ENCODE results near the gene AEBP1.

AEBP1 gene

DNA sequence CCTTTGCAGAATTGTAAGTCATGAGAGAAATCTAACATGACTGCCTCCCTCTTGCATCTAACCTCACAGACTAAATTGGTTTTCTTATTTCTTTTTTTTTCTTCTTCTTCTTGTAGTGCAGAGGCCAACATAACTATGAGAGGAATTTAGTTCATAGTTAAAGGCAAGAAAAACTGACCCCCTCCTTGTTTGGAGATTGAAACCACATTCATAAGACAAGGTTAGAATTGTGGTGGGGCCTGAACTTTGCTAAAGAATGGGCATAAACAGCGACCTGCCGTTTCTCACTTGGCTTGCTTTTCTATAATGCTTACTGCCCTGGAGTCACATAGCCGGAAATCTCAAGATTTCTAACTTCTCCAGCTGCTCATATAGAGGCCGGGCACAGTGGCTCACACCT is 19.4 kb upstream of the AEBP1 start:
- no peak for DNase-seq (ENCODE audit: low read depth in 2 of 2)

DNA sequence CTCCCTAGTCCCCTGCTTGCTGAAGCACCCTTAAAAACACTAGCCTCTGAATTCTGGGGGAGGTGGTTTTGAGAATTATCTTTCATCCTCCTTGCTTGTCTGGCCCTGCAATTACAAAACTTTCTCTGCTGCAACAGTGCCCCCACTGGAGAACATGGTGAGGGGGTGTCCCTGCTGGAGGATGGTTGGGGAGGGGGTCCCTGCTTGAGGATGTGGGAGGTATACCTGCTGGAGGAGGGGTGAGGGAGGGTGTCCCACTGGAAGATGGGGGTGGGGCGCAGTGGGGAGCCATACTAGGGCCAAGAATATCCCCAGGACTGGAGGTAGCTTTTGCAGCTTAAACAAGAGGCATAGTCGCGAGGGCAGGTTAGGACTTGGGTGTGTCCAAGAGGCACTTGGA is 18.6 kb upstream of the AEBP1 start:
- no peak for DNase-seq (ENCODE audit: low read depth in 2 of 2)

DNA sequence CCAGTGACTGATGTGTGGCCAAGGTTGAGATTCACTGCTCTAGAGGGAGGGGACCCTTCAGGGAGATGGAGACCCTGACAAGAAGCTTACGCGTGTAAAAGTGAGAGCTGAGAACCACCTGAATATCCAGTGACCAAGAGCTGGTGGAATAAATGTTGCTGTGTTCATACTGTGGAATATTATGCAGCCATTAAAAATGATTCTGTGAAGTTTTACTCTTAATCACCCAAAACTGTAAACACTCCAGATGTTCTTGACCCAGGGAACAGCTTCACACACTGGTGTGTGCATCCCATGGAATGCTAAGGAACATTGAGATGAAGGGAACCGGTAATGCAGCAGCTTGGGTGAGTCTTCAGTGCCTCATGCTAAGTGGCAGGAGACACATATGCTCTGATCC is 17.5 kb upstream of the AEBP1 start:
- DNase-seq (ENCODE audit: low read depth in 2 of 2) = no peak

DNA sequence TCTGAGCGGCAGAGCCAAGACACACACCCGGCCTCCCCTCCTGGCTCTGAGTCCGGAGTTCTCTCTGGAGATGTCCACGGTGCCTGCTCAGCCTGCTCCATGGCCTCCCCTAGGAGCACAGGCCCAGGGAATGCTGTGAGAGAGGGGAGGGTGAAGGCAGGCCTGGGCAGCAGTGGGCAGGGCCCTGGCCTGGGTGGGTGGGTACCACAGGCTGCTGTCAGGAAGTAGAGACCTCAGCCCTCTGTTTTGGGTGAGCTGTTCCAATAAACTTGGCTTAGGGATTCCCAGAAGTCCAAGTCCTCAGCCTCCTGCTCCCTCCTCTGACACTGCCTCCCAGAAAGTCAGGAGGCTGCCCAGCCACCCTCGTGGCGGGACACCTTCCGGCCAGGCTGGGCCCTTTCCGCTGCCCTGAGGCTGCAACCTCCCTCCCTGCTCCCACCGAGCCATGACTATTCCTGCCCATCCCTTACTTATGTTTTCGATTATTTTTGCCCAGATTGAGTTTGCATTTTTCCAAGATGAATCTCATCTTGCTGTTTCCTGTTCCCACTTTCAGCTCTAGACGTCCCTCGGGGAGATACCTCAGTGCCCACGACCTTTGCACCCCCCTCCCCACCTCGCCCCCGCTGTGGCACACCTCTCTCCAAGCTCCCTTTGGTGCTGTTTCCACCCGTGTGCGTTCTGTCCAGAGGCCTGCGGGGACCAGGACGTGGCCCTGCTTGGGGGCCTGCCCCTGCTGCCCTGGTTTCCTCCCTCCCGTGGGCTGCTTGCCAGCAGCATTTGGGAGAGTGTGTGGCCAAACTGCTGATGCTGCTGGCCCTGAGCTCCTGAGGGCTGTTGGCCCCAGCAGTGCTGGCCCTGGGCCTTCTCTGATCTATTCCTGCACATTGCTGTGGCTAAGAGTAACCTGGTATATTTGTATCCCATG is 16.0 kb upstream of the AEBP1 start:
- peak; percentile 71 to 75 for DNase-seq (ENCODE audit: low read depth in 2 of 2)

DNA sequence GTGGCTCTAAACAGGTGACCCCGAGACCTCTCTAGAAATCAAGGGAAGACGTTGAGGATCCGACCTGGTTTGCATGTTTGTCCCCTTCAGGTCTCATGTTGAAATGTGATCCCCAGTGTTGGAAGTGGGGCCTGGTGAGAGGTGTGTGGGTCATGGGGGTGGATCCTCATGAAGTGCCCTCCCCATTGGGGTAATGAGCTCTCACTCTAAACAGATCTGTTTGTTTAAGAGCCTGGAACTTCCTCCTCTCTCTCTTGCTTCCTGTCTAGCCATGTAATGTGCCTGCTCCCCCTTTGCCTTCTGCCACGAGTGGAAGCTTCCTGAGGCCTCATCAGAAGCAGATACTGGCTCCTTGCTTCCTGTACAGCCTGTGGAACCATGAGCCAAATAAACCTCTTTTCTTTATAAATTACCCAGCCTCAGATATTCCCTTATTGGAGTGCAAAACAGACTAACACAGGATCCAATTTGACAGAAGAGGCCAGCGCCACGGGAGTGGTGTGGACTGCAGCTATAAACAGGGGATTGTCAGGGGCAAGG is 11.0 kb upstream of the AEBP1 start:
- no peak for DNase-seq (ENCODE audit: low read depth in 2 of 2)

DNA sequence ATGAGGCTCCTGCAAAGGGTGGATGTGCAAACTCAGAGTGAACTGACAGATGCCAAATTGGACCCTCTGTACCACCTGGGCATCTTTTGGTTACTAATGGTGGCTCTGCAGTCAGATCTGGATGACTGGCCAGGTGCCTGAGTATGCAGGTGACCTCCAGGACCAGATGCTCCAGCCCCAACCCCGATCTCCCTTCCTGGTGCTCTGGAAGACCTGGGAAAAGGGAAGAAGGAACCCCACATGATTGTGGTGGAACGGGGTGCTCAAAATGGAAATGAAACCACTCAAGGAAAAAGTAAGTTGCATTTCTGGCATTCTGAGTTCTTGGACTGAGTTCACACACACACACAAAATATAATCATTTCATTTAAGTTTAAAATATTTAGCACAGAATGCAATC is 9.8 kb upstream of the AEBP1 start:
- no peak for DNase-seq (ENCODE audit: low read depth in 2 of 2)

DNA sequence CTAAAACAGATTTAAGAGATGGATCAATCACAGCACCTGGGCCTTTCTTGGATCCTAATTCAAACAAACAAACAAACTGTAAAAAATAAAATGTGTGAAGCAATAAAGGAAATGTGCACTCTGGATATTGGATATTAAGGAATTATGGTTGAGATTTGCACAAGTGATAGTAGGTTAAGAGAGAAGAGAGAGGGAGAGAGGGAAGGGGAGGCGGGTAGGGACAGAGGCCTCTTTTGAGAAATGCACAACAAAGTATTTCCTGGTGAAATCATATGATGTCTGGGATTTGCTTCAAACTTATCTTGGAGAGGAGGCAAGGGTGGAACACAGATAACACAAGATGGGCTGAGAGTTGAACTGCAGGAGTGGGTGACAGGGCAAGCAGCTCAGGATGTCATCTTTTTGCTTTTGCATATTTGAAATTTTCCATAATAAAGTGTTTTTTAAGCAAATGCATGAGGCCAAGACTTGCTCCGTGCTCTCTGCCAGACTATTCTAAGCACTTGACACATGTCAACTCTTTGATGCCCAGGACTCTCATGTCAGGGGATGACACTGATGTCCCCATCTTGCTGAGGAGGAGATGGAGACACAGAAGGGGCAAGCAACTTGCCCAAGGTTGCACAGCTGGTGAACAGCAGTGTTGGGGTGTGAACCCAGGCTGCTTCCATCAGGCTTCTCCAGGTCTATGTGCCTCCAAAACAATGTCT is 9.1 kb upstream of the AEBP1 start:
- no peak for DNase-seq (ENCODE audit: low read depth in 2 of 2)

DNA sequence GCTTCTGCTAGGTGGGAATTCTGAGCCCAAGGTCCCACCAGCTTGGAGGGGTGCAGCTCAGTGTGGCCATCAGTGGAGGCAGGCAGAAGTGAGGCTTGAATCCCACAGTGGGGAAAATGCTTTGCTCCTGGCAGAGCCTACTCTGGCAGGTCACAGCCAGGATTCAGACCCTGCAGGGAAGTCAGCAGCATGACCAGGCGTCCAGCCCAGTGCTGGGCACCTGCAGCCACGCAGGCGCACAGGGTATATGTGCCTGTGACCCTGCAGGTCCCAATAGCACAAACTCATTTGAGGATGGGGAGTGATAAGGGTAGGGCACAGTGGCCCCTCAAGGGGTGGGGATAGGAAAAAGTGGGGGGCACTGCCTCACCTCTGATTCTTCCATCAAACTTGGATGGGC is 8.4 kb upstream of the AEBP1 start:
- no peak for DNase-seq (ENCODE audit: low read depth in 2 of 2)

DNA sequence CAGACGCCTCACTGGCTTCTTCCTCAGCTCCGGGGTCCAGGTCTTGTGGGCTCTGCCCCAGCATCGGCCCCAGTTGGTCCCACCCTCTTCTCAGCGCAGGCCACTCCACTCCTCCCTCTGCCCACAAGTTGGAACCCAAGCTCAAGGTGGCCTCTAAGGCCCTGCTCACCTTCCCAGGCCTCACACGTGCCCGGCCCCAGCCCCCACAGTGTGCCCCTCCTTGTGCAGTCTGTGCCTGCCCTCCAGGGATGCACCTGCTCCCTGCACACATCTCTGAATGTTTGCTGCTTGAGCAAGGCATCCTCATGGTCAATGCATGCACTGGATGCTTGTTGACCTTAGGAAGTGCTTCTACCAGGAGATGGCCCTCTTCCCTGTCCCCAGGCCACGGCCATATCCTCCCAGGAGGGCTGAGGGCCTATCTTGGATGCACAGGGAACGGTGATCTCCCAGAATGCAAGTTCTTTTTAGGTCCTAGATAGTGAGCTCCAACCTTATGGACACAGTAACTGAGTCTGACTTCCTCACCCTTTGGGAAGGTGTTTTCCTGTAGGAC is 7.7 kb upstream of the AEBP1 start:
- no peak for DNase-seq (ENCODE audit: low read depth in 2 of 2)

DNA sequence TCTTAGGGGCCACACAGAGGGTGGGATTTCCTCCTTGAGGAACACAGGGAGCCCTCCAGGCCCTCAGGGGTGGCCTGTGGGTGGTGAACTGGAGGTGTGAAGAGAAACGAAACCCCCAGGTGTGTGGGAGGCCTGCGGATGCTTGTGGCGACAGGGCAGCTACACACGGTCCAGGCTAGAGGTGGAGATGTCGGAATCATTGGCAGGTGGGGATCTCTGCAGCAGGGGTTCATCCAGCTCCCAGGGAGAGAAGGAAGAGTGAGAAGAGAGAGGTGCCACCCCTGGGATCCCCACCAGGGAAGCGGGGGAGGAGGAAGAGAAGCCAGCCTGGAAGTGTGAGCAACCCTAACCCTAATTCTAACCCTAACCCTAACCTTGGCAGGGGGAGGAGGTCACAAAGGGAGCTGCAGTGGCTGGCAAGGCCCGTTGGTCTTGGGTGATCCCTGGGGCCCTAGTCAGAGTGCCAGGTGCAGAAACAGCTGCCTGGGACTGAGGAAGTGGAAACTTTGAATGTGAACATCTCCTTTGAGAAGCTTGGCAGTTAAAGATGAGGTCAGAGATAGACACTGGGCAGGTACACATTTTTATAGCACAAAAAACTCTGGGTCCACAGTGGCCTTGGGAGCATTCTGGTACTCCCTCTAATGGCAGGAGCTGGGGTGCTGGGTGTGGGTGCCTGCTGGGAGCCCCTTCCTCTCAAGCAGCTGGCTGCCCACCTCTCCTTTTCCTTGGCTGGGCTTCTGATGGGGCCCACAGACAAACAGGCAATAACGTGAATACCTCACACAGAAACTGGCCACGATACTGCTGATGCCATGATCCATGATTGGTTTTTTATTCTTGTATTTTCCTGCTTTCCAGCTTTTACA is 6.8 kb upstream of the AEBP1 start:
- DNase-seq (ENCODE audit: low read depth in 2 of 2) = no peak

DNA sequence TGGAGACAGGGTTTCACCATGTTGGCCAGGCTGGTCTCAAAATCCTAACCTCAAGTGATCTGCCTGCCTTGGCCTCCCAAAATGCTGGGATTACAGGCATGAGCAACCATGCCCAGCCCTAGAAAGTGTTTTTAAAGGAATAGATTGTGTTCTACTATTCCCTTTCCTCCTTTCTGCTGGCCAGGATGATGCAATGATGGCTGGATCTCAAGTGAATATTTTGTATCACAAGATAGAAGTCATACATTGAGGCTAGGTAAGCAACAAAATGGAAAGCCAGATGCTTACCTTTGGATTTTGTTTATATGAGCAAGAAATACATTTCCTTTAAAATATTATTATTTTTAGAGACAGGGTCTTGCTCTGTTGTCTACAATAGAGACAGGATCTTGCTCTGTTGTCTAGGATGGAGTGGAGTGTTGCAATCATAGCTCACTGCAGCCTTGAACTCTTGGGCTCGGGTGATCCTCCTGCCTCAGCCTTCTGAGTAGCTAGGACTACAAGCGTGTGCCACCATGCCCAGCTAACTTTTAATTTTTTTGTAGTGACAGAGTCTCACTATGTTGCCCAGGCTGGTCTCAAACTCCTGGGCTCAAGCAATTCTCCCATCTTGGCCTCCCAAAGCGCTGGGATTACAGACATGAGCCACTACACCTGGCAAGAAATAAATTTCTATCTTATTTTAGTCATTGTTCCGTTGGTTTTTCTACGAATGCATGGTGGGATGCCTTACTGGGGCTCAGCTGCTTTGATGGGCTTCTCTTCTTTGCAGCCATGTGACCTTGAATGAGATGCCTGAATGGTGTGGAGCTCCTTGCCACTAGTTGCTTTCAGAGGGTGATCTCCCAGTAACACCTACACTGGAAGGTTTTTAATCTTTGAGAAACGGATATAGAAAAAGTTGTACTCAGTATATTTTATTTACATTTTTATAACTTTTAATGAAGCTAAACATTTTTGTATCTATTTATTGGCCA is 5.8 kb upstream of the AEBP1 start:
- DNase-seq (ENCODE audit: low read depth in 2 of 2) = no peak

DNA sequence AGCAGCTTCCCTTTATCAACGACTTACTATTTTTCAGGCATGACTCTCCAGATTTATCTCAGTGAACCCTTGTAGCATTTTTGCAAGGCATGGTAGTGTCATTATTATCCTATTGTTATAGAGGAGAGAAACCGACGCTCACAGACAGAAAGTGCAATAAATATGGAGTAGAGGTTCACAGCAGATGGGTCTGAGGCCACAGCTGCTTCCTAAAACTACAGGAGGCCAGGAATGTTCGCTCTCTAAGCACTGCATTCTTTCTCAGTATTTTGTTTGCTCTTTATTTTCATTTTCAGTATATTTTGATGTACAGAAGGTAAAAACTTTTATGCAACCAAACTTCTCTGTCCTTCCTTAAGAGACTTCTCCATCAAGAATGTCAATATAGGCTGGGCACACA is 4.5 kb upstream of the AEBP1 start:
- DNase-seq (ENCODE audit: low read depth in 2 of 2) = no peak

DNA sequence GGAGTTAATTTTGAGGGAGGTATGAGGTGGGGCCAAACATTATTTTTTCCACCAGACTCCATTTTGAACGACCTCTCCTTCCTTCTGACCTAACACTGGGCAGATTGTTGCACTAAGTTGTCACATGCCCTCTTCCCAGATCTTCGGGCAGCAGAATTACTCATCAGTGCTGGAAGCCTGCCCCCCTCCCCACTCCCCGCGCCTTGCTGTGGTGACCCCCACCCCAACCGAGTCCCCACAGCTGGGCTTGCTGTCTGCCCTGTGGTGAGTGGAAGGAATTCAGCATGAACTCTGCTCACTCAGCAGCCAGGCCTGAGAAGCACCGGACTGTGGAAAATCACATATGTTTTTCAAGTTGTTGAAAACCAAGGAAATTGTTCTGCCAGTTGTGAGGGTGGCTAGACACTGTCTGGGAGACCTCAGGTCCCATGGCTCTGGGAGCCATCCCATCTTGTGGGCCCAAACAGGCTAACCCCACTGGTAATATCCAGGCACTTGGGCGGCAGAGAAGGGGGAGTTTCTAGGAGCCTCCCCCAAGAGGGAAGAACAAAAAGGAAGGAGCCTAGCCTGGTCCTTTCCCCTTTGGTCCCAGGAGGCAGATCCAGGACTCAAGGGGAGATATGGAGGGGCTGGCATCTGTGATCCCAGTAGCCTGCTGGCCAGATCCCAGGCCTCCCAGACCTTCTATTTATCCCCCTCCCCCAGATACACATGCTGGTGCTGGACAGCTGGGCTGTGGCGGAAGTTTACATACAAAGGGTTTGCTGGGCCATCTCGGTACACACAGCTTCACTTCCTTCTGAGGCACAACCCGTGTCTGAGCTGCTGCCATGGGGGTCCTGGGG is 3.5 kb upstream of the AEBP1 start:
- no peak for DNase-seq (ENCODE audit: low read depth in 2 of 2)

DNA sequence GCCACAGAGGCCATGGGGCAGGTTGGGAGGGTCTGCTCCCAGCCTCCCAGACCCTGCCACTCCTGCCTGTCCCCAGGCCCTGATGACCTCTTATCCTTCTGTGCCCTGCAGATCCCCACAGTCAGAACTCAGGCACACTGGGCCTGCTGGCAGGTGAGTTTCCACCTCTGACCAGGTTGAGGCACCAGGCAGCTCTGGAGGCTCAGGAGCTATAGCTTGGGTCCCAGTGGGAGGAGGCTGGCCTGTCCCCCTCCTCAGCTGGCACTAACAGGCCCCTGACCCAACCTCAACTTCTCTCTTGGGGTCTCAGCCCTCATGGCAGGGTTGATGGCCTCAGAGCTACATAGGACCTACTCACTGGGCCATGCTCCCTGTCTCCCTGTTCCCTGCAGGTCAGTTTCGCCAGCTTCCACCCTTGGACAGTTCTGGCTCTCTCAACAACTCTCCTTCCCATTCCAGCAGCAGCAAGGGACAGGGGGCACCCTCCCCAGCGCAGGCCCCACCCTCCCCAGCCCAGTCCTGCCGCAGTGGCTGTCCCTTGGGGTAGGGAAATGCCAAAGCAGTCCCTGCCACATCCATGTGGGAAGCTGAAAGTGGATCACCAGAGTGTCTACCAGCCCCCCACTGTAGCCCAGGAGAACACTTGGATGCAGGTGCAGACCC is 2.7 kb upstream of the AEBP1 start:
- no peak for DNase-seq (ENCODE audit: low read depth in 2 of 2)

DNA sequence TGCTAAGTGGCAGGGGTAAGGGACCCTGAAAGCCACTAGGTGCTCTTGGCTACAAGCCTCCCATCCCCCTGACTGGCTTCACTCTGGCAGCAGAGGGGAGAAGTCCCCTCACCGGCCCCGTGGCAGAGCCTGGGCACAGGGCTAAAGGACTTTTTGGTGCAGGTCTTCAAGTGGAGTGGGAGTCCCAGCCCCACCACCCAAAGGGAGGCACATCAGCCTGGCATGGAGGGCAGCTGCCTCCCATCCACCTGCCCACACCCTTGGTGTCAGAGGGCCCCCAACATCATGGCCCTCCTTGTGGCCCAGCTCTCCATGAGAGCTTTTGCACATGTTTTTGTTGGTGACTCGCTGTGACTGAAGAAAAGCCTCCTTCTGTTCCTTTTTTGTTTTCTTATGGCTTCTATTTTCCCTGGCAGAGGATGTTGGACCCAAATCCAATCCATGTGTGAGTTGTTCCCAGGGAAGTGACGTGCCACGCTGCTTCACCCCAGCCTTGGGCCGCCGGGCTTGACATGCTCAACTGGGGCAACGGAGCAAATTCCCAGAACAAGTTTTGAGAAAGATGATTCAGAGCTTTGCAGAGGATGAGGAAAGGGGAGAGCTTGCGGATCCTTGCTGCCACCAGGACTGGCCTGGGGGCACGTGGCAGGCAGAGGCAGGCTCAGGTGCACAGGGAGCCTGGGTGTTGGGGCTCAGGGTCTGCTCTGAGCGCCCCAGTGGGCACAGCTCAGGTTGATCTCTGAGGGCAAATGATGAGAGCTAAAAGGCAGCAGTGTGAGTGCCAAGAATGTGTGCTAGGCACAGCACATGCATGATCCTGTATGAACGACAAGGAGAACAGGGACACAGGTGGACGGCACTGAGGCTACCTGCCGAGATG is 1.9 kb upstream of the AEBP1 start:
- DNase-seq (ENCODE audit: low read depth in 2 of 2) = no peak

DNA sequence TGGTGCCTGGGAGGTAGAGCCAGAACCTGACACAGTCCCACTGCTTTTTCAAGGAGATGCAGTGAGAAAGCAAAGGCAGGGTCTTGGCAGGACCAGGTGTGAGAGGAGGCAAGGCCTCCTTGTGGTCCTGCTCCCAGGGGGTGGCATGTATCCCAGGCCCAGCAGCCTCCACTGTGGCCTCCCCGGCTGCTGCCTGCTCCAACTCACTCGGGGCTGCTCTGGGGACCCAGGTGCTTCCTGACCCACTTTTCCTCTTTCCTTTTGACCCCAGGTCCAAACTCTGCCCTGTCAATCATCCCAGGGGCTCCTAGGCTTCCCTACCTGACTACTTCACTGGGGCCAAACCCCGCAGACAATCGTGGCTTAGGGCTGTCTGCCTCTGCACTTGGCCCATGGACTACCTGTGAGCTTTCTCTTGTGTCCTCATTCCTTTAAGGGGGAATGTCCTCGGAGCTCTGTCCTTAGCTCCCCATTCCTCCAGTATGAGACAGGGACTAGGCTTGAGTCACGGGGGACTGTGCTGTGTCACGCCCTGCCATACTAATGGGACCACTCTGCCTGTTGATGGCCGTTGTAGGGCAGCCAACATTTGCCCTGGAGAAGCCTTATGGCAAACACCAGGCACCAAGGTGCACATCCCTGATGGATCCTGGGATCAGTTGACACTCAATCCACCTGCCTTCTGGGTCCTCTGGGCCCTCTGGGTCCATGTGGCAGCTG is 1.1 kb upstream of the AEBP1 start:
- no peak for DNase-seq (ENCODE audit: low read depth in 2 of 2)

DNA sequence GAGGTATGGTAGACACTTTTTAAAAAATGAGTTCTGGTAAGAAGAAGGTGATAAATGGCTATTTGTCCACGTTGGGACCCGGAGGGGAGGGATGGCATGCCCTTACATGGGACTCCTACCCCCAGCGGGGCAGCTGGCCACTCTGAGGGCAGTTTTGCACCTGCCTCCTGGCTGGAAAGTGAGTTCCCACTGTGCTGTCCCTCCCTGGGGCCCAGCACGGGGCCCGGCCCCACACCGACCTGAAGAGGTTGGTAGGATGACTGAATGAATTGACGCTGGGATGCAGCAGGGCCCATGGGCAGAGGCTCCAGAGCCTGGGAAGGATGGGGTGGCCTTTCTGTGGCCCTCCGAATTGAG is 601 bp upstream of the AEBP1 start:
- no peak for DNase-seq (ENCODE audit: low read depth in 2 of 2)

All from fibroblast of skin of left quadriceps (primary cell).